ENCODE results near the gene GLIS1. TPM values are rescaled to one million over a fixed set of nuclear protein-coding genes. Genes with fewer than 3 reads are reported as not detected.

GLIS1 gene
- total RNA-seq, 1 experiment from 2014 or later = 3.0 TPM

GRCh38 chr1:53535226-53535625 is 203.7 kb downstream of the GLIS1 start:
- DNase-seq (ENCODE audit: low read depth) = no peak

- no peak for DNase-seq (ENCODE audit: low read depth)
These were observed 206.1 kb downstream of the GLIS1 start for GRCh38 chr1:53532912-53533311.

DNA sequence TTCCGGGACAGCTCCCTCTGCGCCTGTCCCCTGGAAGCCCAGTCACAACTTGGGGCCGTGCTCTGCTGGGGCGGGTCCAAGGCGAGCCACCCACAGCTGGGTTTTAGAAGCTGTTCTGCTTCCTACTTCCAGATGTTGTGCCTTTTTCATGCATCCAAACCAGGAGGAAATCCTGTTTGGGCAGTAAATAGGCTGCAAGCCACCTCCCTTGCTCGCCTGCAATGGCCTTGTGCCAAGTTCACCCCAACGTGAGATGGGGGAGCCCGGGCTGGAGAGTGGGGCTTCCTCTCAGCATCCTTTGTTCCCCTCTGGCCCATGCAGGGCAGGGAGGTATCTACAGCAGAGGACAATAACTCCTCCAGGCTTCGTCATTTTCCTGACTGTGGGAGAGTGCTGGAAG is 206.6 kb downstream of the GLIS1 start:
- no peak for DNase-seq (ENCODE audit: low read depth)

DNA sequence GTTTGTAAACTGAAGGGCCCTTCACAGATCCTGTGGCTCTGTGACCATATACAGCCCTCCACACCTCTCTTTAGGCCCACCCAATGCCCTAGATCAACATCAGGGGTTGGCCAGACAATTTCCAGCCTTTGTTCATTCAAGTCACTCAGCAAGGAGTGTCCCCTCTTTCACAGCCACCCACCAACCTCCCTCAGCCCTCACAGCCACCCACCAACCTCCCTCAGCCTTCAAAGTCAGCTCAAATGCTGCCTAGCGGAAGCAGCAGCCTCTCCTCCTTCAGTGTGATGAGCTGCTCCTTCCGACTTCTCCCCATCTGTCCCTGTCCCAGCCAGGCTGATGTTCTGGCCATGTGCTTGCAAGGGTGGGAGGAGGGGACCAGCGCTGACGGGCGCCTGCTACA is 208.4 kb downstream of the GLIS1 start:
- no peak for DNase-seq (ENCODE audit: low read depth)

DNA sequence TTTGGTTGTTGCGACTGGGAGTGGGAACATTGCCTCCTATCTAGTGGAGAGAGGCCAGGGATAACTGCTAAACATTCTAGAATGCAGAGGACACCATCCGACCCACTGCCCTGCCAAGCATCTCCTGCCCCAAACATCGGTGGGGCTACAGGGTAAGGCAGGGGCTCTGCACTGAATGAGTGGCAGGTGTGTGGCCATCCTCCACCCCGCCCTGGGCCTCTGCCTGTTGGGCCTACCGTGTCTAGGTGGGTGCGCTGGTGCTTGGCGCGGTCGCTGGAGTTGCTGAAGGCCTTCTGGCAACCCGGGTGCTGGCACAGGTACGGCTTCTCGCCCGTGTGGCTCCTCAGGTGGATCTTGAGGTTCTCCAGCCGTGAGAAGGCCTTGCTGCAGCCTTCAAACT is 209.4 kb downstream of the GLIS1 start:
- no peak for DNase-seq (ENCODE audit: low read depth)

DNA sequence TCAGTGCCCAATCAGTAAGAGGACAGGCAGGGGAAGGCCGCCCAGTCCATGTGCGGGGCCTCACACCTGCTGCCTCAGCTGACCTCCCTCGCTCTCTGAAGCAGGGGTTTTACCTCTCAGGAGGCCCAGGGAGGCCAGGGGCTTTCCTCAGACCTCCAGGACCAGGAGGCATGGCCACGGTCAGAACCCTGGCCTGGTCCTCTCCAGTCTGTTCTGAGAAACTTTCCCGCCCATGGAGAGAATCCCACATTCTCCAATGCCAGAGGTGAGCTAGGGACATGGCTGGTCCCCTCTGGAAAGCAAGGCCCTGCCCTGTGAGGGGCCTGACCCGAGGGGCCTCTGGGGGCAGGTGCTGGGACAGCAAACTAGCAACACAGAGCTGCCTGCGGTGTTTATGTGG is 211.6 kb downstream of the GLIS1 start:
- no peak for DNase-seq (ENCODE audit: low read depth)

- no peak for DNase-seq (ENCODE audit: low read depth)
These were observed 212.4 kb downstream of the GLIS1 start for GRCh38 chr1:53526451-53527101.

DNA sequence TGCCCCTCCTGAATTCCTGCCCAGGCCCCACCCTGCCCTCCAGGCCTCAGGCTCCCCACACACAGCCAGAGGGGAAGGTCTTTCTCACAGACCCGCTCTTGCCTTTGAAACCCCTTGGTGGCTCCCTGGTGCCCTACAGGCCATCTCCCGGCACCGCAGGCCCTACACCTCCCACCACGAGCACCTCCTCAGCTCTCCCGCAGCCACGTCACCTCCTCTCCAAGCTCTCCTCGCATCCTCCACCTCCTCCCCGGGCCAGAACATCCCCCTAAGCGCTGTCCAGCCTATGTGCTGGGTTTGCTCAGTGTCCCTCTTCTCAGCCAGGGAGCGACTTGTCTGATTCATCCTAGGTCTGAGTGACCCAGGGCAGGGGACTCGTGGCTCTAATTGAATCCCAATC is 213.4 kb downstream of the GLIS1 start:
- DNase-seq (ENCODE audit: low read depth) = no peak

GRCh38 chr1:53524428-53525375 is 214.3 kb downstream of the GLIS1 start:
- no peak for DNase-seq (ENCODE audit: low read depth)

- no peak for DNase-seq (ENCODE audit: low read depth)
These were observed 216.9 kb downstream of the GLIS1 start for GRCh38 chr1:53521924-53522552.

- DNase-seq (ENCODE audit: low read depth) = no peak
These were observed 218.5 kb downstream of the GLIS1 start for GRCh38 chr1:53520481-53520880.

- no peak for DNase-seq (ENCODE audit: low read depth)
These were observed 219.5 kb downstream of the GLIS1 start for GRCh38 chr1:53519421-53519820.

DNA sequence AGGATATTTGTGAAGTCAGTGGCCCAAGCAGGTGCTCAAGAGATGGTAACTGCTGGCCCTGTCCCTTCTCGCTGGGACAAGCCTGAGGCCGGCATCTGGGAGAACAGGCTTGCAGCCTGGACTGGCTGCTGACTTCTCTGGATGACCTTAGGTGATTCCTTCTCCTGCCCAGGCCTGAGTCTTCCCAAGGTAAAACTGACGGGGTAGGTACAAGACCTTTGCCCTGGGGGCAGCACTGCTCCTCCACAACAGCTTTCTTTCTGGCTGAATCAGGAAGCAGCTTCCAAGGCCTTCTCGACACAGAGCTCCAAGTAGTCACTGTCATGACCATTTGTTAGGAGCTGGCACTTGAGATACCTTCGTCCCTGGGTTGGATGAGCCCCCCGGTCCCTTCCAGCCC is 220.2 kb downstream of the GLIS1 start:
- no peak for DNase-seq (ENCODE audit: low read depth)

DNA sequence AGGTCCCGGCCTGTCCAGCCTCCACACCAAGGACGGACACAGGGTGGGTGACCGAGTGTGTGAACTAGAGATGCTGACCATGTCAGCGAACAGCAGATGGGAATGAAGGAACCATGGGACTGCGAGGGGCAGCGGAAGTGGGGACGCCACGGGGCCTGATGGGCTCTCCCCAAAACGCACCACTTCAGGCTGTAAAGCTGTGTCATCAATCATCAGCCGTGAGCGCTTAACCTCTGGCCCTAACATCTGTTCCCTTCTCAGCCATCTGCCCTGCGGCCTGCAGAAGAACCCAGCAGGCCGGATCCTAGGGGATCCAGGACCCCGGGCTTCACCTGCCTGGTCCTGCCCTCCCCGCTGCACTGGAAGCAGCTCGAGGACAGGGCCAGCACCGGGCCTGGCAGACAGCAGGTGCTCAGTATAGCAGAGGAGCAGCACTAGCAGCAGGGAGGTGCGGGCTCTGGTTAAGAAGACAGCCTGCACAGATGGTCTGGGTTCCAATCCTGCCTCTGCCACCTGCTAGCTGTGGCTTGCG is 221.1 kb downstream of the GLIS1 start:
- no peak for DNase-seq (ENCODE audit: low read depth)

GRCh38 chr1:53517109-53517508 is 221.9 kb downstream of the GLIS1 start:
- DNase-seq (ENCODE audit: low read depth) = no peak

DNA sequence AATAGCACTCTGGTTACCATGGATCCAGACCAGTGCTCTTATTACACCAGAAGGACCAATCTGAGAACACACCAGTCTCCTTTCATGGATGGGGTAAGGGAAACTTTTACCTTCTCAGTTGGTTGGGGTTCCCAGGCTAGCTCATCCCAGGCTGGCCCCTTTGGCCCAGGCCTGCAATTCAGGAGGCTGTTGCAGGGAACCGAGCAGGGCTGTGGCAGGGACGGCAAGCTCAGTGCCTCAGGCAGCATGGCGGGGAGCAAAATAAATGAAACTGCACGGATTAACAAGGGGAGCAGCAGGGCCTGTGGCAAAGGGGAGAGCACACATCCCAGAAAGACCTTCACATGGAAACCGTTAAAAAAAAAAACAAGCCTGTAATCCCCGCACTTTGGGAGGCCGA is 222.8 kb downstream of the GLIS1 start:
- DNase-seq (ENCODE audit: low read depth) = no peak

DNA sequence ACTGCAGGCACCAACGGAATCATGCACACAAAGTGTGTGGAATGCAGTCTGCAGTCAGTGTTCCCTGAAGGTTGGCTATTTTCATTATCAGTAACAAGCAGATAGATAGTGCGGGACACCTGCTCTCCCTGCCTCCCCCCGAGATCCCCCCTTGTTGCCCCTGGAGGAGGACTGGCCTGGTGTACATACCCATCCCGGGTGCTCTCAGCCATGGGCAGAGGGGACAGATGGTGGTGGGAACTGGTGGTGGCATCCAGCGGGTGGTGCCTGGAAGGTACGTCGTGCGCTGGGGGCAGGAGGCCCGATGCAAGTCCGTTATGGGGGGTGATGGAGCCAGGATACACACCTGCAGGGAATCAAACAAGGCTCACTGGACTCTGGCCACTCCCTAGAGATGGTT is 224.5 kb downstream of the GLIS1 start:
- no peak for DNase-seq (ENCODE audit: low read depth)

- DNase-seq (ENCODE audit: low read depth) = no peak
These were observed 225.1 kb downstream of the GLIS1 start for GRCh38 chr1:53513846-53514245.

DNA sequence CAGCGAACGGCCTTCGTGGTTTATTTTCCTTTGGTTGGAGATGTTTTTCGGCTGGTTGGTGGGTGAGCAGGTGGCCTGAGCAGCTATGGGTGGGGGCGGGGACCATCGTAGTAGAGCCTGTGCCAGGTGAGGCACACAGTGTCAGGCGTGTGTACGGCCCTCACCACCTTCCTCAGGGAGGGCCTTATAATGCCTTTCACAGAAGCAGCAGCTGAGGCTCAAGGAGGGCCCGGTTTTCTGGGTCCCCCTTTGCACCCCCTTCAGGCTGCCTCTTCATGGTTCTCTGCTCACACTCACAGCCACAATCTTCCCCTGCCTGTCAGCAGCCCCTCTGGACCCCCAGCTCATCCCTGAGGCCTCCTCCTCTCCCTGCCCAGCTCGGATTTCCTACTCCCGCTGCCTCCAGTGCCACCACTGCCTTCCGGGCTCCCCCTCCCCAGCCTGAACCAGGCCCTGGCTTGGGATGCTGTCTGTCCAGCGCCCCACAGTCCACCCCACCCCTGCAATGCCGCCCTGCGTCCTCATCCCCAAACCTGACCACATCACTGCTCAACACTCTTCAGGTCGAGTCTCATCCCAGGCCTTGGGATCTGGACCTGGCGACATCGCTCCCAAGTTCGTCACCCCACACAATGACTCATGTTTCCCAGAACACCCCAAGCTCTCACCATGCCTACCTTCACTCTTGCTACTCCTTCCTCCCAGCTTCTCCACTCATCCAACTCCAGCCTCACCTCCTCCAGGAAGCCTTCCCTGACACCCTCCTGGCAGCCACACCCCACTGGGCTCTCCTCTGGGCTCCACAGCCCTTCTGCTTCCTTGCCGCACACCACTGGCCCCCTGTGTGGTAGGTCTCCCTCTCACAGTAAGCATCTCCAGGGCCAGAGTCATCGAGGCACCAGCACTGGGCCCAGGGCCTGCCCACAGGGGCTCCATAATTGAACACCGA is 225.9 kb downstream of the GLIS1 start:
- peak; percentile 47 for DNase-seq (ENCODE audit: low read depth)

DNA sequence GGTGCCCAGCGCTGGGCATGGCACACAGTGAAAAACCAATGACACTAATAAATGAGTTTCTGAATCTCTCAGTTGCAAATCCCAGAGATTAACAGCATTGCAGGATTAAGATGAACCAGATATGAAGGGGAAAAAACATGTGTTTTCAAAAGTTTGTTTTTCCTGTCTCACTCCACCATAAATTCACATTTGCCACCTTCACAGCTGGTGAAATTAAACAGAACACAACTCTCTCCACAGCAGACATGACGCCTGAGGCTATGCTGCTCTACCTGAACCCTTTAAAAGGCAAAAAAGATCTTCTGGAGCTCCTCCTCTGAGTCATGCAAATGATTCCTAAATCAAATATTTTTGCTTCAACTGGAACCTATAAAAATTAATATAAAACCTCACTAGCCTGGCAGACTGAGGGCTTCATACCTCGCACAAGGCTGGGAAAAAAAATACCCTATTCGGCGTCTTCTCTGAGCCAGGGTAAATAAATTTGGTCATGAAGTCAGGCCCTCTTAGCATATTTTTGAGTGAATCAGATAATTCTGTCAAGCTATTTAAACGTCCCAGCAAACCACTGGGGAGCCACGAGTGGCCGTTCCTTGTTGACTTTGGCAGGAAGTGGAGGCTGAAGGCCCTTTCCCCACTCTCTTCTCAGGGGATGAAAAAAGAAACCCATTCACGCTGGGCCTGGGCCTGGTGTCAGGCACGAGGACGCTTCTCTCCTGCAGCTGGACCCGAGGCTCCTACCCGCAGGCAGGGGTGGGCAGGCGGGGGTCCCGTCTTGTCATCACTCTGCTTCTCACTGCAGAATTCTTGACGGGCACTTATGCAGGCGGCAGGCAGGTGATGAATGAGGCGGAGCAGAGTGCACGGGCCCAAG is 226.8 kb downstream of the GLIS1 start:
- DNase-seq (ENCODE audit: low read depth) = peak; percentile 87

Measured in Daoy (cell line).